Right kidney (tissue), 1 donor: Measurements from ENCODE around the gene CCDC27.
"Not testable (repeated sequence)": the region's sequence is repeated elsewhere in the genome, so short reads cannot be mapped to it uniquely, and the experiment has no call there.

Experiments used
- DNase-seq: peaks from one replicate; pipeline ENCODE4 v3.0.0-alpha.2; 2016

The CCDC27 gene

DNA sequence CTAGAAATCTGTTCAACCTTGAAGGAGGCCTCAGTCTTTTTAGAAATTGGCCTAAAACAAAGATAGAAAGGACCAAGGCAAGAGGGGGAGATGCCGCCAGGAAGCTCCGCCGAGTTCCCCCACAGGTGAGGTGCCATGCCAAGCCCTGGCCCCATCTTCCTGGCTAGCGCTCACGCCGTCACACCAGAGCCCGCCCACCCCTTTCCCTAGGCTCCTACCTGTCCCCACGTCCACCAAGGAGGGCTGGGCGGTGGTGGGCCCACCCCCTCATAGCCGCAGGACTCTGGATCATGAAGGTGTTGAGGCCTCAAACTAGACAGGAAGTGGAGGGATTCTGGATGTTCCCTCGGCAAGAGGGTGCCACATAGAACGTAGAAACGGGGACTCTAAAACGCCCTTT, 15.5 kb upstream of the CCDC27 start:
- DNase-seq: no peak

GRCh38 chr1:3738943-3739342, 13.3 kb upstream of the CCDC27 start:
- no peak for DNase-seq

- no peak for DNase-seq
Measured at GRCh38 chr1:3740042-3740441, 12.2 kb upstream of the CCDC27 start.

- DNase-seq: no peak
Measured at GRCh38 chr1:3740752-3741151, 11.5 kb upstream of the CCDC27 start.

DNA sequence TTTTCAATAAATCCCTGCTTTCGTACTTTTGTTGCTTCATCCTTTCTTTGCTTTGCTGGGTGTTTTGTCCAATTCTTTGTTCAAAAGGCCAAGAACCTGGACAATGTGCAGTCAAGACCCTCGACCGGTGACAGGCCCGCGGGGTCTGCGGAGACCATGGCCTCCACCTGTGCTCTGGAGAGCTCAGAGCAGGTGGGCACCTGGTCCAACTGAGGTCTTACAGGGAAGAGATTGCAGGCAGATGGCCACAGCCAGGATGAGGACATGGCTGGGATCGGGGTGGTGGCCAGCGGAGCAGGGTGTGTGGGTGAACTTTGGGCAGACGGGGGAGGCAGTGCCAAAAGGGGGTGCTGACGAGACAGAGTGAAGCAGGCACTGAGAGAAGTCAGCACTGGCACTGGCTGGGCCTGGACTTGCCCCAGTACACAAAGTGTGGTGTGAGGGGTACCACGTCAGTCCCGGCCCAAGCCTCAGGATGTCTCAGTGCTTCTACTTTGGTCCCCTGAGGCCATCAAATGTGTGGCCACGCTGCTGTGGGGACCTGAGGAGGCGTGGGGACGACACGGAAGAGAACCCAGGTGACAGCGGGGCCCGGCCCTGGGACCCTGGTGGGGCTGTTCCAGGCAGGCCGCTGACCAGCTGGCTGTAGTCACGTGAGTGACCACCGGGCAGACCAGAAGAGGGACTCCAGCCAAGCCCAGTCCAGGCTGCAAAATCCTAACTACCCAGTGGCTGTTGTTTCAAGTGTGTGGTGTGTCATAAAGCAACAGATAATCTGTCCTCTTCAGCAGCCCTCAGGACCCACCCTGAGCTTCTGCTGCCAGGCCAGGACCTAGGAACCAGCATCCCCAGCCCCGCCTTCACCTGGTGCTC, 10.4 kb upstream of the CCDC27 start:
- DNase-seq: no peak

GRCh38 chr1:3742439-3743298, 9.6 kb upstream of the CCDC27 start:
- no peak for DNase-seq

DNA sequence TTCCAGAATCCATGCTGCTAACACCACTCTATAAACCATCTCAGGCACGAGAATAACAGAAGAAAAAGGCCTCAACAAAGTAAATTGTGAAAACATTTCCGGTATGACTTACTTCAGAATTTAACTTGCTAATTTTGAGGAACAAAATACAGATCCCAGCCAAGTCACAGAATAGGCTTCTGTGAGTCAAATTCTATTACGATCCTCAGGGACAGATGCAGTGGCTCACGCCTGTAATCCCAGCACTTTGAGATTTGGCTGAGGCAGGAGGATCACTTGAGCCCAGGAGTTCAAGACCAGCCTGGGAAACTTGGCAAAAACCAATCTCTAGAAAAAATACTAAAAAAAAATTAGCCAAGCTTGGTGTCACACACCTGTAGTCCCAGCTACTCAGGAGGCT, 8.8 kb upstream of the CCDC27 start:
- no peak for DNase-seq

DNA sequence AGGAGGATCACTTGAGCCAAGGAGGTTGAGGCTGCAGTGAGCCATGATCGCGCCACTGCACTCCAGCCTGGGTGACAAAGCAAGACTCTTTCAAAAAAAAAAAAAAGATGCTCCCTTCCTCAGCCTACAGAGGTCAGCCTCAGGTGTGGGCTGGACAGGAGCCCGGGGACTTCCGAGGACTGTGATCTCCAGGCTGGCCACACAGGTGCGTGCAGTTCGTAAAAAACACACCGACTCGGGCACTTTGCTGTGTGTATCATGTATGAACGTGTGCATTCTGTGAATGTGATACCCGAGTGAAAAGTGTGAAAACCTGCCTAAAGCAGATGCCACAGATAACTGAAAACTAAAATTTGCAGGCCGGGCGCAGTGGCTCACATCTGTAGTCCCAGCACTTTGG, 8.4 kb upstream of the CCDC27 start:
- no peak for DNase-seq

- no peak for DNase-seq
Measured at GRCh38 chr1:3744646-3745045, 7.6 kb upstream of the CCDC27 start.

- no peak for DNase-seq
Measured at GRCh38 chr1:3745071-3745470, 7.2 kb upstream of the CCDC27 start.

DNA sequence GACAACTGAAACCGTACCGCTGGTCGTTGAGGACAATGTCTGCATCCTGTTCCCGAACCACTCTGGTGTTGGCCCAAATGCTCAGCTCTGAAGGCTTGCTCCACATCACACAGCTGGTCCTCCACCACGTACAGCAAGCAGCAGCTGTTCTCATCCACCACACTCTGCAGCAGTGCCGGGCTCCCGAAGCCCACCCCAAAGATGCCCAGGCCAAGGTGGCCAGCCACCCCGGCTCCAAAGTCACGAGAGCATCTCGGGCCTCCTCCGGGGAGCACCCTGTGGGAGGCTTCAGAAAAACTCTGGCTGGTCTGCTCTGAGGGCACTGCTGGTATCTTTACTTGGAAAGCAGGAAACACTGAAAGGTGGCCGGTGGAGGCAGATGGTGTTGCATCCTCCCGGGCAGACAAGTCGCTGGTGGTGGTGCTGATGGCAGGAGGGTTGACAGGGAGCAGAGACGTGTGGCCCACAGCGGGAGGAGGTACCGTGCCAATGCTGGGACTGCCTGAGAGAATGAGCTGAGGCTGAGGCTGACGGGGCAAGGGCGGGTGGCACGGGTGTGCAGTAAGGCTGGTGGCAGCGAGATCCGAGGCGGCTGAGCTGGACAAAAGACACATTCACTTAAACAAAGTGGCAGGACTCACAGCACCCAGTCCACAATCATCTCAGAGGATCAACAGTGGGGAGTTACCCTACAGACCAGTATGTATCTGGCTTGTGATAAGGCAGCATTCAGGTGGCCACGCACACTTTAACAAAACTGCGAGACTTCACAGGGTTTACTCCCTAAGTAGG, 6.5 kb upstream of the CCDC27 start:
- no peak for DNase-seq

GRCh38 chr1:3746389-3746829, 5.8 kb upstream of the CCDC27 start:
- no peak for DNase-seq

DNA sequence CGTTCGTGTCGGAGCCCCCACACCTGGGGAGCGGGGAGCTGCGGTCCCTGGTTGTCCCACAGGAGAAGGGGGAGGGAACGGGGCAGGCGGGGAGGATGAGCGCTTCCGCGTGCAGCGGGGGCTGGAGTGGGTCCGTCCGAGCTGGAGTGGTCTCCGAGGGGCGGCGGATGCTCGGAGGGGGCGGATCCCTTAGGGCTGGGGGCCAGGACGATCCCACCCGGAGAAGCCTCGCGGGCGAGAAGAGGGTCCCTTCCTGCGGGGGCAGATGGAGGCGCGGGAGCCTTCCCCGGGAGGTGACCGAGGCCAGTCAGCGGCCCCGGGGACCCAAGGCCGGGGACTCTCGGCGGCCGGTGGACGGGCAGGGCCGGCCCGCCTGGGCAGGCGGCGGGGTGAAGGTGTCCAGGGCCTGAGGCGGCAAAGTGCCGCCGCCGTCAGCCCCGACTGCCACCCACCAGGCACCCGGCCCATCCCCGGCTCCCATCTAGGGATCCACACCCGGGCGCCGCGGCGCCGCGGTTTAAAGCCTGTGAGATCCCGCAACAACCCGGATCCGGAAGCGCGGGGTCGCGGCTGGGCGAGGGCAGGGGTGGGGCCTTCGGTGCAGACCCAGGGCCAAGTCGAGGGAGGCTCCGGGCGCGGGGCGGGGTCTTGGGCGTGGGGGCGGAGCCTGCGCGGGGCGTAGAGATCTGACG, 5.3 kb upstream of the CCDC27 start:
- DNase-seq: peak; percentile 75

DNA sequence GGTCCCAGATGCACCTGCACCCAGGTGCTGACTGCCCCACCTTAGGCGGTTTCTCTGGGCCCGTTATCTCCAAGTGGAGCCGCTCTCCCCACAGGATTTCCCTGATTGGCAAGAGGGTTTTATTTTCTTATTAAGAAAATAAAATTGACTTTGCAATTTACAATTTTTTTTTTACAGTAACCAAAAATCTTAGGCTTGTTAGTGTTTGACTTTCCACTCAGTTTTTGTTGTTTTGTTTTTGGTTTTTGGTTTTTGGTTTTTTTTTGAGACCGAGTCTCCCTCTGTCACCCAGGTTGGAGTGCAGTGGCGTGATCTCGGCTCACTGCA, 4.8 kb upstream of the CCDC27 start:
- no peak for DNase-seq

DNA sequence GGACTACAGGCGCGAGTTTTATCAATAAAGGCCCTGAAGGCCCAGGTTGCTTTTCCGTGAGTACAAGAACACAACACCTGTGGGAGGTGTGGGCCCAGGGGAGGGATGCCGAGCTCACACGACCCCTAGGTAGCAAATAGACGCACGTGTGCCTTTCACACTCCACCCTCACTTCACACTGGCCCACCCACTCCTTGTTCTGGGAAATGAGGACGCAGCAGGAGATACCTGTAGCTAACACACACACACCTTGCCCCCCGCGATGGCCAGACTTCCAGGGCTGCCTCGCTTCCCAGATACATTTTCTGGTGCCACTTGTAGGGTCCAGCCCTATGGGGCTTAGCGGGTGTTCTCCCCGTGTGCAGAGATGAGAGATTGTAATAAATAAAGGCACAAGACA, 4.3 kb upstream of the CCDC27 start:
- DNase-seq: no peak

GRCh38 chr1:3748316-3748900, 3.8 kb upstream of the CCDC27 start:
- not testable (repeated sequence) for DNase-seq

- no peak for DNase-seq
Measured at GRCh38 chr1:3749512-3749911, 2.7 kb upstream of the CCDC27 start.

DNA sequence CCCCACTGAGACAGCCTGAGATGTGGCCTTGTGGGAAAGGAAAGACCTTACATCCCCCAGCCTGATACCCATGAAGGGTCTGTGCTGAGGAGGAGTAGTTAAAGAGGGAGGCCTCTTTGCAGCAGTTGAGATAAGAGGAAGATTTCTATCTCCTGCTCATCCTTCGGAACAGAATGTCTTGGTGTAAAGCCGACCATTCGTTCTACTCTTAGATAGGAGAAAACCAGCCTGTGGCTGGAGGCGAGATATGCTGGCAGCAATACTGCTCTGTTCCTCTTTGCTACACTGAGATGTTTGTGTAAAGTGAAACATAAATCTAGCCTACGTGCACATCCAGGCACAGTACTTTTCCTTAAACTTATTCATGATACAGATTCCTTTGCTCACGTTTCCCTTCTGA, 1.5 kb upstream of the CCDC27 start:
- DNase-seq: no peak

- no peak for DNase-seq
Measured at GRCh38 chr1:3753656-3754454, 1.6 kb downstream of the CCDC27 start.

- no peak for DNase-seq
Measured at GRCh38 chr1:3756394-3756793, 4.1 kb downstream of the CCDC27 start.

DNA sequence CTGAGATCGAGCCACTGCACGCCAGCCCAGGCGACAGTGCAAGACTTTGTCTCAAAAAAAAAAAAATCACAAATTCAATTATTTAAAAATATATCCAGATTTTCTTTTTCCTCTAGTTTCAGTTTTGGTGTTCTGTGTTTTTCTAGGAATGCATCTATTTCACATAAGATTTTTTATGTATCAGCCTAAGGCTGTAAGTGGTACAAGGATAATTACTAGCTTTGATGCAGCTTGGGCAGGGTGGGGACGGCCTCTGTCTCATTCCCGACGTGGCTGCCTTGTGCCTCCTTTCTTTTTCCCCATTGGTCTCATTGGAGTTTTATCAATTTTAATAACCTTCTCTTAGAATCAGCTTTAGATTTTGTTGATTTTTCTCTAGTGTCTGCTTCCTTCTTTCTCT, 6.9 kb downstream of the CCDC27 start:
- no peak for DNase-seq
